HepG2 (cell line): ENCODE measurements around the gene ARFIP2. TPM values are rescaled to one million over a fixed set of nuclear protein-coding genes. Genes with fewer than 3 reads are reported as not detected.

ENCODE experiments used
- ARID4A ChIP-seq: sonication (generic); formaldehyde crosslinking; IDR thresholded peaks from 2 replicates; pipeline ENCODE4 v1.5.0; 2020; ENCODE audit warnings: mild to moderate bottlenecking, missing genetic modification reagents, borderline replicate concordance
- ATF7-NPFF ChIP-seq: sonication (generic); formaldehyde crosslinking; IDR thresholded peaks from 2 replicates; pipeline ENCODE4 v1.8.1; 2023; ENCODE audit warnings: mild to moderate bottlenecking, low read depth, missing genetic modification reagents, moderate library complexity
- CC2D1A ChIP-seq: sonication (generic); formaldehyde crosslinking; IDR thresholded peaks from 2 replicates; pipeline ENCODE4 v1.8.1; 2023; ENCODE audit warnings: mild to moderate bottlenecking, missing genetic modification reagents
- CREB1 ChIP-seq, 2 experiments: fragments of 450-650 bp in 1 of 2; IDR thresholded peaks; 2 replicates each; pipeline ENCODE4 v1.6.1; 2016 to 2017; ENCODE audit warnings: control low read depth in 1 of 2, mild to moderate bottlenecking in 1 of 2, missing compliant biosample characterization in 1 of 2, missing genetic modification characterization in 1 of 2
- ESRRA ChIP-seq: sonication (generic); formaldehyde crosslinking; IDR thresholded peaks from 2 replicates; pipeline ENCODE4 v1.5.1; 2020; ENCODE audit warnings: mild to moderate bottlenecking, low read depth, missing genetic modification reagents
- HNRNPUL1 ChIP-seq: fragments of 200-400 bp; formaldehyde crosslinking; IDR thresholded peaks from 2 replicates; pipeline ENCODE4 v1.6.1; 2017; ENCODE audit warnings: low read depth, mild to moderate bottlenecking, low read length, moderate library complexity
- NFE2L2 ChIP-seq: fragments of 150-350 bp; IDR thresholded peaks from 2 replicates; pipeline ENCODE4 v1.6.1; 2014; ENCODE audit warnings: low read length
- POLR2G ChIP-seq: fragments of 200-400 bp; formaldehyde crosslinking; IDR thresholded peaks from 2 replicates; pipeline ENCODE4 v1.6.1; 2018; ENCODE audit warnings: mild to moderate bottlenecking, low read depth, low read length, moderate library complexity
- SMC3 ChIP-seq: IDR thresholded peaks from 2 replicates; pipeline ENCODE4 v1.6.1; 2011; ENCODE audit warnings: low read length, improper control_type of control experiment
- TBL1XR1 ChIP-seq: fragments of 150-350 bp; IDR thresholded peaks from 2 replicates; pipeline ENCODE4 v1.6.1; 2014; ENCODE audit warnings: borderline replicate concordance, low read length; ENCODE audit not compliant: partially characterized antibody
- TBX2 ChIP-seq: sonication (generic); formaldehyde crosslinking; IDR thresholded peaks from 2 replicates; pipeline ENCODE4 v1.5.0; 2020; ENCODE audit warnings: missing genetic modification reagents, mild to moderate bottlenecking, borderline replicate concordance
- ZBTB7A ChIP-seq: sonication (generic); formaldehyde crosslinking; IDR thresholded peaks from 2 replicates; pipeline ENCODE4 v1.8.0; 2022; ENCODE audit warnings: mild to moderate bottlenecking, missing genetic modification reagents
- ZFP62 ChIP-seq: sonication (generic); formaldehyde crosslinking; IDR thresholded peaks from 2 replicates; pipeline ENCODE4 v1.4.0; 2020; ENCODE audit warnings: missing genetic modification reagents
- ZNF292 ChIP-seq: sonication (generic); formaldehyde crosslinking; IDR thresholded peaks from 2 replicates; pipeline ENCODE4 v1.8.1; 2022; ENCODE audit warnings: mild to moderate bottlenecking, low read depth, missing genetic modification reagents, borderline replicate concordance
- ZNF558 ChIP-seq: sonication (generic); formaldehyde crosslinking; IDR thresholded peaks from 2 replicates; pipeline ENCODE4 v1.9.0; 2022; ENCODE audit warnings: mild to moderate bottlenecking, missing genetic modification reagents, borderline replicate concordance
- ZNF569 ChIP-seq: sonication (generic); formaldehyde crosslinking; IDR thresholded peaks from 2 replicates; pipeline ENCODE4 v1.5.0; 2020; ENCODE audit warnings: mild to moderate bottlenecking, missing genetic modification reagents, moderate library complexity, borderline replicate concordance
- ZNF609 ChIP-seq: sonication (generic); formaldehyde crosslinking; IDR thresholded peaks from 2 replicates; pipeline ENCODE4 v1.4.0; 2020; ENCODE audit warnings: mild to moderate bottlenecking, missing genetic modification reagents, borderline replicate concordance
- ZNF768 ChIP-seq: sonication (generic); formaldehyde crosslinking; IDR thresholded peaks from 2 replicates; pipeline ENCODE4 v1.4.0; 2020; ENCODE audit warnings: missing genetic modification reagents
- ZSCAN22 ChIP-seq: sonication (generic); formaldehyde crosslinking; IDR thresholded peaks from 2 replicates; pipeline ENCODE4 v1.4.0; 2020; ENCODE audit warnings: mild to moderate bottlenecking, missing genetic modification reagents
- polyA plus RNA-seq, 8 experiments: library from polyadenylated mRNA; depleted of rRNA in 3 of 8; stranded (reverse) in 7 of 8; unstranded in 1 of 8; fragments of >200 nt; fragmentation: Illumina TruSeq in 4 of 8; extraction: Trizol in 4 of 8; gene quantifications; 2 replicates each; pipeline versions ENCODE4 v1.2.1 to v1.2.3, GENCODE V29; 2011 to 2016; ENCODE audit warnings: low read depth in 4 of 8, missing spikeins in 1 of 8, mixed read lengths in 1 of 8; ENCODE audit not compliant: insufficient read depth in 1 of 8
- total RNA-seq, 5 experiments: library from RNA; depleted of rRNA; stranded (reverse); fragments of >200 nt; fragmentation: Illumina TruSeq; extraction: Trizol; gene quantifications; 2 replicates each; pipeline ENCODE4 v1.2.3, GENCODE V29; 2016; ENCODE audit warnings: low read depth in 1 of 5
- TF ChIP-seq, protein P1 (sequence below): IDR thresholded peaks from 2 replicates; pipeline ENCODE4 v1.6.1; 2016; ENCODE audit warnings: low read depth, borderline replicate concordance

Gene ARFIP2
- total and polyA plus RNA-seq, 2 of the 13 experiments (the other 11 are each of a cell fraction or from before 2014, with no cell fraction given), result 56.6 to 60.2 TPM

DNA sequence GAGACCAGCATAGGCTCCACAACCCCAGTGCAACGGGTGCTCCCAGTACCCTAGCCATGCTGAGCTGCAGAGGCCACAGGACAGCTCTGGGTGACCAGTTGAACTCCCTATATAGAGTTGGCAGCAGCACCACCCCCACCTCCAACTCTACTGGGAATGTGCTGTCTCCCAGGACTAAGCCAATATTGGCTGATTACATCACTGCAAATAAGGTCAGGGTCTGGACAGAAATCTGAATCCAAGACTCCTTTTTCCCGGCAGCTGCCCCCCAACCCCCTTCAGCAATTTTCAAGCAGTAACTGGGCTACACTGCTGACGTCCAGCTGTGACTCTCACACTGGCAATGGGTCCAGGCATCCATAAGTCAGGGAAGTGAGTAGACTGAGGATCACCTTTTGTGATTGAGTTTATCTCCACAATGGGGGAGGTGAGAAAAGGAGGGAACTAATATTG lies 40.2 kb downstream of the ARFIP2 start, which contains the start of gene HPX (continued):
- peak; percentile 77; the same call in 1 of the 2 replicates for TF ChIP-seq ZNF609 (CRISPR knock-in tag)
- no peak for TF ChIP-seq ZSCAN22 (CRISPR knock-in tag)
- no peak for TF ChIP-seq ZNF768 (CRISPR knock-in tag)
- no peak for TF ChIP-seq SMC3
- no peak for TF ChIP-seq HNRNPUL1
- TF ChIP-seq ZNF558, result no peak
- no peak for TF ChIP-seq CREB1 (IDR thresholded peaks at IDR 0.05)
- 0 out of 2 replicates have a peak, but pooled peaks have one; percentile 34 for TF ChIP-seq CREB1 (CRISPR knock-in tag; IDR thresholded peaks at IDR 0.05)
- TF ChIP-seq TBX2, result peak; percentile 49; the same call in 1 of the 2 replicates
- peak; percentile 46; the same call in 1 of the 2 replicates for TF ChIP-seq ZNF292
- peak; percentile 67; the same call in 1 of the 2 replicates for TF ChIP-seq ZBTB7A
- TF ChIP-seq, protein P1, sequence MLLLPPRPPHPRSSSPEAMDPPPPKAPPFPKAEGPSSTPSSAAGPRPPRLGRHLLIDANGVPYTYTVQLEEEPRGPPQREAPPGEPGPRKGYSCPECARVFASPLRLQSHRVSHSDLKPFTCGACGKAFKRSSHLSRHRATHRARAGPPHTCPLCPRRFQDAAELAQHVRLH (CRISPR knock-in tag), result no peak
- TF ChIP-seq ATF7-NPFF, result no peak
- TF ChIP-seq ESRRA (CRISPR knock-in tag), result no peak
- TF ChIP-seq CC2D1A (CRISPR knock-in tag), result no peak
- peak; percentile 45 for TF ChIP-seq TBL1XR1
- TF ChIP-seq POLR2G, result peak; percentile 61
- no peak for TF ChIP-seq ZFP62
- peak; percentile 35; the same call in 1 of the 2 replicates for TF ChIP-seq ARID4A (CRISPR knock-in tag)
- TF ChIP-seq NFE2L2, result no peak
- TF ChIP-seq ZNF569 (CRISPR knock-in tag), result no peak
